C4-2B (cell line): ENCODE results near the gene GDF7.

Source experiments
- H3K27ac ChIP-seq: fragments of 450-650 bp; 2 replicates; pipeline ENCODE4 v1.5.1; 2017
- ZFX ChIP-seq: fragments of 450-650 bp; IDR thresholded peaks from 2 replicates; pipeline ENCODE4 v1.6.1; 2017
- TF ChIP-seq, protein P1 (sequence below): fragments of 450-650 bp; conservative IDR thresholded peaks from 2 replicates; pipeline ENCODE4 v1.5.1; 2017; ENCODE audit warnings: mild to moderate bottlenecking

GDF7 gene

GRCh38 chr2:20649976-20650375 is 17.0 kb upstream of the GDF7 start:
- peak overlapping the region; percentile 84; the same call in 1 of the 2 replicates for H3K27ac ChIP-seq
- no peak for TF ChIP-seq ZFX
- TF ChIP-seq, protein P1, sequence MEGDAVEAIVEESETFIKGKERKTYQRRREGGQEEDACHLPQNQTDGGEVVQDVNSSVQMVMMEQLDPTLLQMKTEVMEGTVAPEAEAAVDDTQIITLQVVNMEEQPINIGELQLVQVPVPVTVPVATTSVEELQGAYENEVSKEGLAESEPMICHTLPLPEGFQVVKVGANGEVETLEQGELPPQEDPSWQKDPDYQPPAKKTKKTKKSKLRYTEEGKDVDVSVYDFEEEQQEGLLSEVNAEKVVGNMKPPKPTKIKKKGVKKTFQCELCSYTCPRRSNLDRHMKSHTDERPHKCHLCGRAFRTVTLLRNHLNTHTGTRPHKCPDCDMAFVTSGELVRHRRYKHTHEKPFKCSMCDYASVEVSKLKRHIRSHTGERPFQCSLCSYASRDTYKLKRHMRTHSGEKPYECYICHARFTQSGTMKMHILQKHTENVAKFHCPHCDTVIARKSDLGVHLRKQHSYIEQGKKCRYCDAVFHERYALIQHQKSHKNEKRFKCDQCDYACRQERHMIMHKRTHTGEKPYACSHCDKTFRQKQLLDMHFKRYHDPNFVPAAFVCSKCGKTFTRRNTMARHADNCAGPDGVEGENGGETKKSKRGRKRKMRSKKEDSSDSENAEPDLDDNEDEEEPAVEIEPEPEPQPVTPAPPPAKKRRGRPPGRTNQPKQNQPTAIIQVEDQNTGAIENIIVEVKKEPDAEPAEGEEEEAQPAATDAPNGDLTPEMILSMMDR, result no peak

DNA sequence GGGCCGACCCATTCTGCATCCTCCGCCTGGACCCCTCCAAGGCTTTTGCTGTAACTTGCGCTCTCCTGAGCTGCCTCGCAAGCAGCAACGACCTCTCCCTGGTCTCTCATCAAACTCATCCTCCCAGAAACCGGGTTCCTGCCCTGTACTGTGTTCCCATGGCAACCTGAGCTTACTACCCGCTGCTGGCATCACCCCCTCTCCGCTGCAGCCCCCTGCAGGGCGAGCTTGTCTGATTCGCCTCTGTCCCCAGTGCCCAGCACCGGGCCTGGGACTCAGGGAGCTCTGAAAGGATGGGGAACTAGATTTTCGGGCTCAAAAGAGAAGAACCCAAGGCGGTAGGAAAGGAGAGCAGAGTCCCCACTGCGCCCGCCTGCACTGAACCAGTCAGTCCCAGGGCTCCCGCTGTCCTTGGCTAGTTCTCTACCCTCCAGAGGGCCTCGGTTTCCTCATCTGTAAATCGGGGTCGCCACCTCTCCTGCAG is 16.5 kb upstream of the GDF7 start:
- peak overlapping the region; percentile 84 for H3K27ac ChIP-seq
- TF ChIP-seq ZFX, result no peak
- TF ChIP-seq, protein P1, result no peak

DNA sequence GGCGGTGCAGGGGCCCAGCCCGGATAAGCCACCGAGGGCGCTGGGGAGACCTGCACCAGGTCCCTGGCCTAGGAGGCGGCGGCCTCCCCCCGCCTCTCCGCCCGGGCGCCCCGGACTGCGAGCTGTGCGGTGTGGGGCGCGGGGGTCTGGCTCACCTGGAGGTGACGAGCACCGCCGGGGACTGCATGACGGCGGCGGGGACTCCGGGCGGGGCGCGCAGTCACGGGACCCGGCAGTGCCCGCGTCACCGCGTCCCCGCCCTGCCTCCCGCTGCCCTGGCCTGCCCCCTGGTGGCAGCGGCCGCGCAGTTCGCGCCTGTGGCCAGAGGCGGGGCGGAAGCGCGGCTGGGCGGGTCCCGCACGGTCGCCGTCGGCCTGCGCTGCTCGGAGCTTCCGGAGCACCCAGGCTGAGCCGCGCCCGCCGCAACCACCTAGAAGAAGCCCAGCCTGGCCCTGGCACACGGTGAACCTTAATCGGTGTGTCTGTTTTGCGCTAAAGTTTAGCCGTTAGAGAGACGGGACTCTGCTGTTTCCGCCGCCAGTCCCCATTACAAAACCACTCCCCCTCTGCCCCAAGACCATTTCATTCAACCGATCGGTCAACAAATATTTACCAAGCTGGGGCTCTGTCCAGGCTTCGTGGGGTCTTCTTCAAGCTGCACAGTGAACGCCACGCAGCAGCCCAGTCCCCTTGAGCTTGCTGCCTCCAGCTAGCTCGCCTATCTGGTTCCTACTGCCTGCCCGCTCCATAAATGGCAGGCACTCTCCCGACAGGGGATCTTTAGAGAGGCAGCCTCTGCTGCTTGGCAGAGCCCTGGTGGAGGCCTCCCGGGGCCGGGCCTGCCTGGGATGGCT is 15.8 kb upstream of the GDF7 start, which contains the start of gene HS1BP3:
Gene HS1BP3 (minus strand): TSS at position 222 of the 854 bp plus-strand sequence. CDS start 35 bp downstream, at position 187.
- TF ChIP-seq, protein P1, result peak; percentile 97
- TF ChIP-seq ZFX, result no peak
- H3K27ac ChIP-seq, result peak within 1 kb of the TSS; percentile 84

- no peak for TF ChIP-seq ZFX
- TF ChIP-seq, protein P1, result no peak
- H3K27ac ChIP-seq, result peak overlapping the region; percentile 84
Measured at GRCh38 chr2:20651731-20652099, 15.2 kb upstream of the GDF7 start.

DNA sequence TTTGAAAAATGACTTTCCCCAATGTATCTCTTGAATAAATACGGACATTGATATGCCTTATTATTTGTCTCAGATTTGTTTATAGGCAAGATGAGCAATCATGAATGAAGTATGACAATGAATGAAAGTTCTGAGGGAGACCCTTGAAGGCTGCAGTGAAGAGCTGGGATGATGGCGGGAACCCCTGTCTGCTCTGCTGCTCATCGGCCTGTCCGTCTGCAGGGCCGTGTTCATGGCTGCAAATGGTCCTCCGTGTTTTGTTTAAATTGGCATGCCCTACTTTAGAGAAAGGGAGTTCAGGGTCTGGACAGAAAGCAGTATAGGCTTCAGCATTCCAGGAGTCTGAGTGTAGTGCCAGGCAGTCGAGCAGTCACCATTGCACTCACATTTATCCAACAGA is 14.8 kb upstream of the GDF7 start:
- H3K27ac ChIP-seq, result no peak overlapping the region; the same call in 1 of the 2 replicates
- TF ChIP-seq, protein P1, result no peak
- TF ChIP-seq ZFX, result no peak

GRCh38 chr2:20652673-20653575 is 14.0 kb upstream of the GDF7 start:
- no peak overlapping the region for H3K27ac ChIP-seq
- TF ChIP-seq ZFX, result no peak
- TF ChIP-seq, protein P1, result no peak
